GM23338 (cell line): ENCODE measurements around the gene TMED10. TPM values are rescaled to one million over a fixed set of nuclear protein-coding genes. Genes with fewer than 3 reads are reported as not detected.

Source experiments
- ATAC-seq: fragments of 200-7000 bp; cut with Tn5 transposase; 3 replicates; pipeline ENCODE4 v1.9.1; 2020
- DNase-seq: peaks from one replicate; pipeline ENCODE4 v3.0.0-alpha.2; 2015; ENCODE audit warnings: low spot score
- H2AFZ ChIP-seq: fragments of 200-600 bp; sonication (generic); 2 replicates; pipeline ENCODE4 v1.8.0; 2016; ENCODE audit warnings: antibody characterized with exemption, mild to moderate bottlenecking, moderate library complexity
- H3F3A ChIP-seq: fragments of 200-600 bp; sonication (generic); replicated peaks from 2 replicates; pipeline ENCODE4 v1.8.0; 2017; ENCODE audit warnings: antibody characterized with exemption, mixed run types, low read depth
- H3K27ac ChIP-seq: fragments of 200-600 bp; sonication (generic); 2 replicates; pipeline ENCODE4 v1.6.1; 2016; ENCODE audit warnings: low read depth
- H3K27me3 ChIP-seq: fragments of 200-600 bp; sonication (generic); 2 replicates; pipeline ENCODE4 v1.8.0; 2016; ENCODE audit warnings: mild to moderate bottlenecking, mixed run types, moderate library complexity; ENCODE audit not compliant: insufficient read depth
- H3K36me3 ChIP-seq: fragments of 200-600 bp; sonication (generic); 2 replicates; pipeline ENCODE4 v1.8.0; 2016; ENCODE audit warnings: mild to moderate bottlenecking; ENCODE audit not compliant: insufficient read depth
- H3K4me1 ChIP-seq: fragments of 200-600 bp; sonication (generic); 2 replicates; pipeline ENCODE4 v1.8.0; 2016; ENCODE audit warnings: mild to moderate bottlenecking, moderate library complexity; ENCODE audit not compliant: insufficient read depth
- H3K4me2 ChIP-seq: fragments of 200-600 bp; sonication (generic); 2 replicates; pipeline ENCODE4 v1.7.1; 2017; ENCODE audit warnings: mixed run types
- H3K4me3 ChIP-seq: fragments of 200-600 bp; sonication (generic); 2 replicates; pipeline ENCODE4 v1.6.1; 2016; ENCODE audit warnings: mixed run types
- H3K79me2 ChIP-seq: fragments of 200-600 bp; sonication (generic); replicated peaks from 2 replicates; pipeline ENCODE4 v1.8.0; 2017; ENCODE audit warnings: mild to moderate bottlenecking; ENCODE audit not compliant: insufficient read depth
- H3K9me2 ChIP-seq: fragments of 200-600 bp; sonication (generic); 2 replicates; pipeline ENCODE4 v1.8.0; 2017; ENCODE audit not compliant: insufficient read depth
- H4K20me1 ChIP-seq: fragments of 200-600 bp; sonication (generic); replicated peaks from 2 replicates; pipeline ENCODE4 v1.8.0; 2017; ENCODE audit warnings: mild to moderate bottlenecking; ENCODE audit not compliant: insufficient read depth
- H3K27ac Mint-ChIP-seq: 2 replicates; pipeline ENCODE4 v1.8.0; 2020; ENCODE audit warnings: inconsistent platforms, mild to moderate bottlenecking, moderate library complexity, mixed read lengths
- H3K27me3 Mint-ChIP-seq: 3 replicates; pipeline ENCODE4 v1.8.0; 2022; ENCODE audit warnings: low read depth, mild to moderate bottlenecking, moderate library complexity, mixed read lengths, inconsistent platforms; ENCODE audit not compliant: insufficient read depth, poor library complexity
- H3K36me3 Mint-ChIP-seq: 3 replicates; pipeline ENCODE4 v1.8.0; 2021; ENCODE audit warnings: low read depth, mild to moderate bottlenecking, inconsistent platforms, moderate library complexity, mixed read lengths
- H3K4me1 Mint-ChIP-seq: 3 replicates; pipeline ENCODE4 v1.8.0; 2020; ENCODE audit warnings: mild to moderate bottlenecking, inconsistent platforms, mixed read lengths
- H3K4me3 Mint-ChIP-seq: 3 replicates; pipeline ENCODE4 v1.8.0; 2021; ENCODE audit warnings: moderate library complexity, mild to moderate bottlenecking, inconsistent platforms, mixed read lengths
- H3K9me3 Mint-ChIP-seq: 3 replicates; pipeline ENCODE4 v1.8.0; 2020; ENCODE audit warnings: moderate library complexity, mild to moderate bottlenecking, inconsistent platforms, mixed read lengths
- CREB1 ChIP-seq: fragments of 250-450 bp; sonication (Bioruptor Pico); IDR thresholded peaks from 2 replicates; pipeline ENCODE4 v1.5.0; 2020; ENCODE audit warnings: low read depth, mild to moderate bottlenecking, moderate library complexity
- EZH2 ChIP-seq: fragments of 200-600 bp; sonication (generic); IDR thresholded peaks from one replicate; pipeline ENCODE4 v1.8.0; 2017; ENCODE audit warnings: antibody characterized with exemption, mild to moderate bottlenecking, low read depth; ENCODE audit not compliant: unreplicated experiment
- JUNB ChIP-seq: IDR thresholded peaks from one replicate; pipeline ENCODE4 v1.6.1; 2016; ENCODE audit warnings: antibody characterized with exemption; ENCODE audit not compliant: unreplicated experiment
- NANOG ChIP-seq: IDR thresholded peaks from 2 replicates; pipeline ENCODE4 v1.6.1; 2016; ENCODE audit warnings: antibody characterized with exemption, borderline replicate concordance
- POLR2AphosphoS5 ChIP-seq: IDR thresholded peaks from 2 replicates; pipeline ENCODE4 v1.6.1; 2016; ENCODE audit warnings: antibody characterized with exemption, low read depth
- STAT1 ChIP-seq: IDR thresholded peaks from one replicate; pipeline ENCODE4 v1.6.1; 2016; ENCODE audit warnings: antibody characterized with exemption; ENCODE audit not compliant: unreplicated experiment
- ZNF114 ChIP-seq: fragments of 250-450 bp; sonication (Bioruptor Pico); IDR thresholded peaks from 2 replicates; pipeline ENCODE4 v1.5.0; 2020; ENCODE audit warnings: mild to moderate bottlenecking, moderate library complexity
- ZNF331 ChIP-seq: fragments of 250-450 bp; sonication (Bioruptor Pico); IDR thresholded peaks from 2 replicates; pipeline ENCODE4 v1.5.0; 2020; ENCODE audit warnings: low read depth, mild to moderate bottlenecking, moderate library complexity
- polyA plus RNA-seq: library from polyadenylated mRNA; unstranded; fragments of >200 nt; fragmentation: Nextera tagmentation; extraction: Ambion mirVana; gene quantifications from 2 replicates; pipeline ENCODE4 v1.2.1, GENCODE V29; 2016
- total RNA-seq: library from RNA; depleted of rRNA; stranded (reverse); fragments of >200 nt; shearing (Covaris generic); gene quantifications from 2 replicates; pipeline ENCODE4 v1.2.3, GENCODE V29; 2014
- TF ChIP-seq, protein P1 (sequence below), 2 experiments: fragments of 200-600 bp in 1 of 2; sonication (generic) in 1 of 2; conservative IDR thresholded peaks; 2 replicates each; pipeline versions ENCODE4 v1.5.1 to v1.6.1; 2016 to 2017; ENCODE audit warnings: antibody characterized with exemption in 2 of 2, low read depth in 2 of 2, mild to moderate bottlenecking in 2 of 2, moderate library complexity in 1 of 2
- TF ChIP-seq, protein P2 (sequence below): IDR thresholded peaks from one replicate; pipeline ENCODE4 v1.6.1; 2018; ENCODE audit warnings: antibody characterized with exemption; ENCODE audit not compliant: unreplicated experiment
- TF ChIP-seq, protein P3 (sequence below): fragments of 250-450 bp; sonication (Bioruptor Pico); IDR thresholded peaks from 2 replicates; pipeline ENCODE4 v1.5.0; 2020; ENCODE audit warnings: mild to moderate bottlenecking, moderate library complexity

TMED10 gene
- total and polyA plus RNA-seq, 2 experiments from 2014 or later, result 180 to 196 TPM

DNA sequence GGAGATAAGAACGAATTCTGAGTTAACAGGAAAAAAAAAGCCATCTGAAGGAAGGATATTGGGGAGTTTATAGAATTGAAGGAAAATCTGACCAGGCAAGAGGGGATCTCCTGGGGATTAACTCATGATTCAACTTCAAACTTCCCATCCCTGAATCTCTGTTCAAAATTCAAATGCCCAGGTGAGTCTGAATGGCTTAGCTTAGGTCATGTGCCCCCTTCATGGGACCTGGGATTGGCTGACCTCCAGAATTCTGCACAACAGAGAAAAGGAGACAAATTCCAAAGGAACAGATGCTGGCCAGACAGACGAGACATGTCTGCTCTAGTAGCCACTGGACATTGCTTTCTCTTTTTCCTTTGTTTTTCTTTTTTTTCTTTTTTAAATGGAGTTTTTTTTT is 26.2 kb upstream of the TMED10 start (continued):
- TF ChIP-seq STAT1, result no peak
- TF ChIP-seq, protein P1, sequence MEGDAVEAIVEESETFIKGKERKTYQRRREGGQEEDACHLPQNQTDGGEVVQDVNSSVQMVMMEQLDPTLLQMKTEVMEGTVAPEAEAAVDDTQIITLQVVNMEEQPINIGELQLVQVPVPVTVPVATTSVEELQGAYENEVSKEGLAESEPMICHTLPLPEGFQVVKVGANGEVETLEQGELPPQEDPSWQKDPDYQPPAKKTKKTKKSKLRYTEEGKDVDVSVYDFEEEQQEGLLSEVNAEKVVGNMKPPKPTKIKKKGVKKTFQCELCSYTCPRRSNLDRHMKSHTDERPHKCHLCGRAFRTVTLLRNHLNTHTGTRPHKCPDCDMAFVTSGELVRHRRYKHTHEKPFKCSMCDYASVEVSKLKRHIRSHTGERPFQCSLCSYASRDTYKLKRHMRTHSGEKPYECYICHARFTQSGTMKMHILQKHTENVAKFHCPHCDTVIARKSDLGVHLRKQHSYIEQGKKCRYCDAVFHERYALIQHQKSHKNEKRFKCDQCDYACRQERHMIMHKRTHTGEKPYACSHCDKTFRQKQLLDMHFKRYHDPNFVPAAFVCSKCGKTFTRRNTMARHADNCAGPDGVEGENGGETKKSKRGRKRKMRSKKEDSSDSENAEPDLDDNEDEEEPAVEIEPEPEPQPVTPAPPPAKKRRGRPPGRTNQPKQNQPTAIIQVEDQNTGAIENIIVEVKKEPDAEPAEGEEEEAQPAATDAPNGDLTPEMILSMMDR (conservative IDR thresholded peaks at IDR 0.05; ENCODE audit: low read depth in 2 of 2), result no peak
- no peak for TF ChIP-seq POLR2AphosphoS5

DNA sequence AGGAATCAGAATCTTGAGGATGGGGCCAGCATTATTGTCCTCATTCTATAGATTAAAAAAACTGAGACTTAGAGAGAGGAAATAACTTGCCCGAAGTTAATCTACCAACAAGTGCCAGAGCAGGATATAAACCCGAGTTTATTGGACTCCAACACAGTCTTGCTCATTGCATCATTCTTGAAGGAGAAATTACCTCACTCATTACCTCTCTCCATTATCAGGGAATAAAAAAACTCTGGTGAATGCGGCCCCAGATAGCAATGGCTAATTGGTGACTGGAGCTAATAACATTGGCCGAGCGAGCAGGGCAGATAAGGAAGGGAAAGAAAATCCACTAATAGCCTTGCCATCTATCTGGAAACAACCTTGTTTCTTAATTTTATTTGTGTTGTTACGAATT is 24.7 kb upstream of the TMED10 start:
- H3K27ac ChIP-seq, result no peak overlapping the region; the same call in 1 of the 2 replicates
- H3K4me1 ChIP-seq, result no peaks in the 10 kb centered on the region
- peaks cover 15% of the 10 kb centered on the region for H3K27me3 Mint-ChIP-seq
- H3K27me3 ChIP-seq, result no peaks in the 10 kb centered on the region
- no peak overlapping the region for H3K4me3 Mint-ChIP-seq
- no peaks in the 10 kb centered on the region for H3K79me2 ChIP-seq
- no peak overlapping the region for H3K4me3 ChIP-seq
- H2AFZ ChIP-seq, result no peak overlapping the region
- H3K36me3 ChIP-seq, result no peaks in the 10 kb centered on the region
- H3F3A ChIP-seq, result no peaks in the 10 kb centered on the region
- no peak overlapping the region for H3K4me2 ChIP-seq
- no peaks in the 10 kb centered on the region for H4K20me1 ChIP-seq
- H3K27ac Mint-ChIP-seq, result no peak overlapping the region
- no peaks in the 10 kb centered on the region for H3K9me3 Mint-ChIP-seq
- peaks cover 7% of the 10 kb centered on the region for H3K4me1 Mint-ChIP-seq
- no peak for DNase-seq
- H3K36me3 Mint-ChIP-seq, result no peaks in the 10 kb centered on the region
- no peaks in the 10 kb centered on the region for H3K9me2 ChIP-seq
- ATAC-seq, result no peak
- TF ChIP-seq STAT1 (no peak), ZNF114 (CRISPR knock-in tag) (no peak), CREB1 (CRISPR knock-in tag) (no peak), POLR2AphosphoS5 (no peak), JUNB (no peak), NANOG (no peak), EZH2 (no peak), ZNF331 (CRISPR knock-in tag) (no peak)
- TF ChIP-seq, protein P2, sequence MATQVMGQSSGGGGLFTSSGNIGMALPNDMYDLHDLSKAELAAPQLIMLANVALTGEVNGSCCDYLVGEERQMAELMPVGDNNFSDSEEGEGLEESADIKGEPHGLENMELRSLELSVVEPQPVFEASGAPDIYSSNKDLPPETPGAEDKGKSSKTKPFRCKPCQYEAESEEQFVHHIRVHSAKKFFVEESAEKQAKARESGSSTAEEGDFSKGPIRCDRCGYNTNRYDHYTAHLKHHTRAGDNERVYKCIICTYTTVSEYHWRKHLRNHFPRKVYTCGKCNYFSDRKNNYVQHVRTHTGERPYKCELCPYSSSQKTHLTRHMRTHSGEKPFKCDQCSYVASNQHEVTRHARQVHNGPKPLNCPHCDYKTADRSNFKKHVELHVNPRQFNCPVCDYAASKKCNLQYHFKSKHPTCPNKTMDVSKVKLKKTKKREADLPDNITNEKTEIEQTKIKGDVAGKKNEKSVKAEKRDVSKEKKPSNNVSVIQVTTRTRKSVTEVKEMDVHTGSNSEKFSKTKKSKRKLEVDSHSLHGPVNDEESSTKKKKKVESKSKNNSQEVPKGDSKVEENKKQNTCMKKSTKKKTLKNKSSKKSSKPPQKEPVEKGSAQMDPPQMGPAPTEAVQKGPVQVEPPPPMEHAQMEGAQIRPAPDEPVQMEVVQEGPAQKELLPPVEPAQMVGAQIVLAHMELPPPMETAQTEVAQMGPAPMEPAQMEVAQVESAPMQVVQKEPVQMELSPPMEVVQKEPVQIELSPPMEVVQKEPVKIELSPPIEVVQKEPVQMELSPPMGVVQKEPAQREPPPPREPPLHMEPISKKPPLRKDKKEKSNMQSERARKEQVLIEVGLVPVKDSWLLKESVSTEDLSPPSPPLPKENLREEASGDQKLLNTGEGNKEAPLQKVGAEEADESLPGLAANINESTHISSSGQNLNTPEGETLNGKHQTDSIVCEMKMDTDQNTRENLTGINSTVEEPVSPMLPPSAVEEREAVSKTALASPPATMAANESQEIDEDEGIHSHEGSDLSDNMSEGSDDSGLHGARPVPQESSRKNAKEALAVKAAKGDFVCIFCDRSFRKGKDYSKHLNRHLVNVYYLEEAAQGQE, result no peak
- TF ChIP-seq, protein P1 (conservative IDR thresholded peaks at IDR 0.05; ENCODE audit: low read depth in 2 of 2), result no peak
- TF ChIP-seq, protein P3, sequence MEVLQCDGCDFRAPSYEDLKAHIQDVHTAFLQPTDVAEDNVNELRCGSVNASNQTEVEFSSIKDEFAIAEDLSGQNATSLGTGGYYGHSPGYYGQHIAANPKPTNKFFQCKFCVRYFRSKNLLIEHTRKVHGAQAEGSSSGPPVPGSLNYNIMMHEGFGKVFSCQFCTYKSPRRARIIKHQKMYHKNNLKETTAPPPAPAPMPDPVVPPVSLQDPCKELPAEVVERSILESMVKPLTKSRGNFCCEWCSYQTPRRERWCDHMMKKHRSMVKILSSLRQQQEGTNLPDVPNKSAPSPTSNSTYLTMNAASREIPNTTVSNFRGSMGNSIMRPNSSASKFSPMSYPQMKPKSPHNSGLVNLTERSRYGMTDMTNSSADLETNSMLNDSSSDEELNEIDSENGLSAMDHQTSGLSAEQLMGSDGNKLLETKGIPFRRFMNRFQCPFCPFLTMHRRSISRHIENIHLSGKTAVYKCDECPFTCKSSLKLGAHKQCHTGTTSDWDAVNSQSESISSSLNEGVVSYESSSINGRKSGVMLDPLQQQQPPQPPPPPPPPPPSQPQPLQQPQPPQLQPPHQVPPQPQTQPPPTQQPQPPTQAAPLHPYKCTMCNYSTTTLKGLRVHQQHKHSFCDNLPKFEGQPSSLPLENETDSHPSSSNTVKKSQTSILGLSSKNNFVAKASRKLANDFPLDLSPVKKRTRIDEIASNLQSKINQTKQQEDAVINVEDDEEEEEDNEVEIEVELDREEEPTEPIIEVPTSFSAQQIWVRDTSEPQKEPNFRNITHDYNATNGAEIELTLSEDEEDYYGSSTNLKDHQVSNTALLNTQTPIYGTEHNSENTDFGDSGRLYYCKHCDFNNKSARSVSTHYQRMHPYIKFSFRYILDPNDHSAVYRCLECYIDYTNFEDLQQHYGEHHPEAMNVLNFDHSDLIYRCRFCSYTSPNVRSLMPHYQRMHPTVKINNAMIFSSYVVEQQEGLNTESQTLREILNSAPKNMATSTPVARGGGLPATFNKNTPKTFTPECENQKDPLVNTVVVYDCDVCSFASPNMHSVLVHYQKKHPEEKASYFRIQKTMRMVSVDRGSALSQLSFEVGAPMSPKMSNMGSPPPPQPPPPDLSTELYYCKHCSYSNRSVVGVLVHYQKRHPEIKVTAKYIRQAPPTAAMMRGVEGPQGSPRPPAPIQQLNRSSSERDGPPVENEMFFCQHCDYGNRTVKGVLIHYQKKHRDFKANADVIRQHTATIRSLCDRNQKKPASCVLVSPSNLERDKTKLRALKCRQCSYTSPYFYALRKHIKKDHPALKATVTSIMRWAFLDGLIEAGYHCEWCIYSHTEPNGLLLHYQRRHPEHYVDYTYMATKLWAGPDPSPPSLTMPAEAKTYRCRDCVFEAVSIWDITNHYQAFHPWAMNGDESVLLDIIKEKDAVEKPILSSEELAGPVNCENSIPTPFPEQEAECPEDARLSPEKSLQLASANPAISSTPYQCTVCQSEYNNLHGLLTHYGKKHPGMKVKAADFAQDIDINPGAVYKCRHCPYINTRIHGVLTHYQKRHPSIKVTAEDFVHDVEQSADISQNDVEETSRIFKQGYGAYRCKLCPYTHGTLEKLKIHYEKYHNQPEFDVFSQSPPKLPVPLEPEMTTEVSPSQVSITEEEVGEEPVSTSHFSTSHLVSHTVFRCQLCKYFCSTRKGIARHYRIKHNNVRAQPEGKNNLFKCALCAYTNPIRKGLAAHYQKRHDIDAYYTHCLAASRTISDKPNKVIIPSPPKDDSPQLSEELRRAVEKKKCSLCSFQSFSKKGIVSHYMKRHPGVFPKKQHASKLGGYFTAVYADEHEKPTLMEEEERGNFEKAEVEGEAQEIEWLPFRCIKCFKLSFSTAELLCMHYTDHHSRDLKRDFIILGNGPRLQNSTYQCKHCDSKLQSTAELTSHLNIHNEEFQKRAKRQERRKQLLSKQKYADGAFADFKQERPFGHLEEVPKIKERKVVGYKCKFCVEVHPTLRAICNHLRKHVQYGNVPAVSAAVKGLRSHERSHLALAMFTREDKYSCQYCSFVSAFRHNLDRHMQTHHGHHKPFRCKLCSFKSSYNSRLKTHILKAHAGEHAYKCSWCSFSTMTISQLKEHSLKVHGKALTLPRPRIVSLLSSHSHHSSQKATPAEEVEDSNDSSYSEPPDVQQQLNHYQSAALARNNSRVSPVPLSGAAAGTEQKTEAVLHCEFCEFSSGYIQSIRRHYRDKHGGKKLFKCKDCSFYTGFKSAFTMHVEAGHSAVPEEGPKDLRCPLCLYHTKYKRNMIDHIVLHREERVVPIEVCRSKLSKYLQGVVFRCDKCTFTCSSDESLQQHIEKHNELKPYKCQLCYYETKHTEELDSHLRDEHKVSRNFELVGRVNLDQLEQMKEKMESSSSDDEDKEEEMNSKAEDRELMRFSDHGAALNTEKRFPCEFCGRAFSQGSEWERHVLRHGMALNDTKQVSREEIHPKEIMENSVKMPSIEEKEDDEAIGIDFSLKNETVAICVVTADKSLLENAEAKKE (CRISPR knock-in tag), result no peak
